ENCODE measurements around the gene TEX48. TPM values are rescaled to one million over a fixed set of nuclear protein-coding genes. Genes with fewer than 3 reads are reported as not detected.

Gene TEX48
- total RNA-seq, 1 experiment from 2014 or later = not detected

GRCh38 chr9:114616684-114617520 lies 65.1 kb downstream of the TEX48 start:
- no TSS peak for BruUV-seq (replicated peaks)
- TF ChIP-seq CTCF (IDR thresholded peaks at IDR 0.05; ENCODE audit: unreplicated experiment) = no peak
- intact Hi-C loops (cut with micrococcal nuclease; ENCODE audit: unreplicated experiment) = no loop called here
- H3K9me3 Mint-ChIP-seq (ENCODE audit: low read depth, unreplicated experiment) = no peaks in the 10 kb centered on the region
- H3K27ac Mint-ChIP-seq (ENCODE audit: unreplicated experiment) = no peak overlapping the region
- peaks cover 5% of the 10 kb centered on the region for H3K36me3 Mint-ChIP-seq (ENCODE audit: insufficient read depth, unreplicated experiment)
- DNase-seq = no peak
- no peak overlapping the region for H3K4me3 Mint-ChIP-seq (ENCODE audit: low read depth, unreplicated experiment)
- CTCF ChIA-PET = interaction anchor here (1.1 kb wide), 1 partner anchor 12 kb away, joined by 4 read pairs; no protein-coding TSS in a partner anchor
- peaks cover 10% of the 10 kb centered on the region for H3K4me1 Mint-ChIP-seq (ENCODE audit: low read depth, unreplicated experiment)
- H3K27me3 Mint-ChIP-seq (ENCODE audit: unreplicated experiment) = no peaks in the 10 kb centered on the region

Other genes with a start within 250 kb of the TEX48 start
- 3.6 and 4.9 TPM in 2 replicates for gene WHRN, start 176.7 kb downstream of the TEX48 start, total RNA-seq (2022)
- gene ATP6V1G1, start 94.4 kb downstream of the TEX48 start, total RNA-seq (2022) = 50.1 and 59.5 TPM in 2 replicates
- gene TMEM268, start 70.9 kb downstream of the TEX48 start, total RNA-seq (2022) = 6.2 and 7.0 TPM in 2 replicates
- gene TEX53, start 24.4 kb downstream of the TEX48 start, total RNA-seq (2022) = not detected in 2 replicates
- gene TNFSF15, start 123.8 kb upstream of the TEX48 start, total RNA-seq (2022) = 4.9 and 7.5 TPM in 2 replicates
- not detected in 2 replicates for gene TNFSF8, start 248.4 kb upstream of the TEX48 start, total RNA-seq (2022)

Measured in Calu3 (cell line).